Measurements from ENCODE around the gene APOC3.

DNA sequence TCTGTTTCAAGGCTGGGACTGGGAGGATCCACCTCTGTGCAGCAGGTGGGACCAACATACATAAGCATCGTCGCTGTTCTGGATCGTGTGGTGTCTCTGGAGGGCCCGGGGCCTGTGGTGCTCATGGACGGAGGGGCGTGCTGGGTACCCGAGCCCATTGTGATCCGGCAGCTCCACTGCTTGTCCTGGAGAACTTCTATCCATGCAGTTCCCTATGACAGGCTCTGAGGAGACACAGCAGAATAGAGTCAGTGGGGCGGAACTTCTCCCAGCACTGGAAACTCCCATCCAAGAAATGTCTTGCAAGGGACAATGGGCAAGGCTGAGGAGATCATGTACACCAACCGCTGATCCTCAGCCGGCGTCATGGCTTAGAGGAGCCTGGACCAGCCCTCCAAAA lies 19.4 kb downstream of the APOC3 start:
- TF ChIP-seq, protein P1, sequence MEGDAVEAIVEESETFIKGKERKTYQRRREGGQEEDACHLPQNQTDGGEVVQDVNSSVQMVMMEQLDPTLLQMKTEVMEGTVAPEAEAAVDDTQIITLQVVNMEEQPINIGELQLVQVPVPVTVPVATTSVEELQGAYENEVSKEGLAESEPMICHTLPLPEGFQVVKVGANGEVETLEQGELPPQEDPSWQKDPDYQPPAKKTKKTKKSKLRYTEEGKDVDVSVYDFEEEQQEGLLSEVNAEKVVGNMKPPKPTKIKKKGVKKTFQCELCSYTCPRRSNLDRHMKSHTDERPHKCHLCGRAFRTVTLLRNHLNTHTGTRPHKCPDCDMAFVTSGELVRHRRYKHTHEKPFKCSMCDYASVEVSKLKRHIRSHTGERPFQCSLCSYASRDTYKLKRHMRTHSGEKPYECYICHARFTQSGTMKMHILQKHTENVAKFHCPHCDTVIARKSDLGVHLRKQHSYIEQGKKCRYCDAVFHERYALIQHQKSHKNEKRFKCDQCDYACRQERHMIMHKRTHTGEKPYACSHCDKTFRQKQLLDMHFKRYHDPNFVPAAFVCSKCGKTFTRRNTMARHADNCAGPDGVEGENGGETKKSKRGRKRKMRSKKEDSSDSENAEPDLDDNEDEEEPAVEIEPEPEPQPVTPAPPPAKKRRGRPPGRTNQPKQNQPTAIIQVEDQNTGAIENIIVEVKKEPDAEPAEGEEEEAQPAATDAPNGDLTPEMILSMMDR (IDR thresholded peaks at IDR 0.05) = no peak
- no peak for TF ChIP-seq POLR2A (IDR thresholded peaks at IDR 0.05)

Measured in body of pancreas (tissue), 4 donors.